NCI-H2227 (cell line): ENCODE measurements around the gene PBX4.

Experiments
- DNase-seq: peaks from one replicate; lab custom pipeline; 2025; ENCODE audit not compliant: unreplicated experiment; lab: John Stamatoyannopoulos, UW

PBX4 gene

DNA sequence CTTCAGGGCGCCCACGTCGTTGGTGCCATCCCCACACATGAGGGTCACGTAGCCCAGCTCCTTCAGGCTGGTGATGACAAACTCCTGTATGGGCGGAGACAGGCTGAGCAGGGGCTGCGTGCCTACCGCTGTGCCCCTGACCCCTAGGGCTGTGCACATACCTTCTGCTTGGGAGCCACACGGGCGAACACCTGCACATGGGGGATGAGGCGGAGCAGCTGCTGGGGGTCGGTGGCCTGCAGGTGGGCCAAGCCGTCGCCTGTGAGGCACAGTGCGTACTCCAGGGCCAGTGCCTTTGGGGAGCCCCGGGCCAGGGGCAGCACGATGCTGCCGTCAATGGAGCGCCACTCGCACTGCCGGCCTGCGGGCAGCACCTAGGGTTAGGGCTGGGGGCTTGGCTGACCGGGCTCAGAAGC, 31.1 kb upstream of the PBX4 start:
- no peak for DNase-seq

DNA sequence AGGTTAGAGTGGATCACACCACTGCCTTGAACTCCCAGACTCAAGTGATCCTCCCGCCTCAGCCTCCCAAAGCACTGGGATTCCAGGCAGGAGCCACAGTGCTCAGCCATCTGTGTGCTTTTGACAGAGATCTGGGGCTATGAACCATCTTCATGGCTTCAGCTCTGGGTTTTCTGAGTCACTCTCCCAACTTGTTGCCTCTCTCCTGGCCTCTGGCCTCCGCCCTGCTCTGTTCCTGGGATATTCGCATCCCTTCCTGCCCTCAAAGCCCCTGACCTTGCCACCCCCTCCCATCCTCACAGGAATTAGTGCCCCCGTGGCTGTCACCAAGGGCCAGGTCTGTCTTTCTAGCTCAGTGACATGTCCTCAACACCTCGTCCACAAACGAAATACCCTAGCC, 30.7 kb upstream of the PBX4 start:
- no peak for DNase-seq

DNA sequence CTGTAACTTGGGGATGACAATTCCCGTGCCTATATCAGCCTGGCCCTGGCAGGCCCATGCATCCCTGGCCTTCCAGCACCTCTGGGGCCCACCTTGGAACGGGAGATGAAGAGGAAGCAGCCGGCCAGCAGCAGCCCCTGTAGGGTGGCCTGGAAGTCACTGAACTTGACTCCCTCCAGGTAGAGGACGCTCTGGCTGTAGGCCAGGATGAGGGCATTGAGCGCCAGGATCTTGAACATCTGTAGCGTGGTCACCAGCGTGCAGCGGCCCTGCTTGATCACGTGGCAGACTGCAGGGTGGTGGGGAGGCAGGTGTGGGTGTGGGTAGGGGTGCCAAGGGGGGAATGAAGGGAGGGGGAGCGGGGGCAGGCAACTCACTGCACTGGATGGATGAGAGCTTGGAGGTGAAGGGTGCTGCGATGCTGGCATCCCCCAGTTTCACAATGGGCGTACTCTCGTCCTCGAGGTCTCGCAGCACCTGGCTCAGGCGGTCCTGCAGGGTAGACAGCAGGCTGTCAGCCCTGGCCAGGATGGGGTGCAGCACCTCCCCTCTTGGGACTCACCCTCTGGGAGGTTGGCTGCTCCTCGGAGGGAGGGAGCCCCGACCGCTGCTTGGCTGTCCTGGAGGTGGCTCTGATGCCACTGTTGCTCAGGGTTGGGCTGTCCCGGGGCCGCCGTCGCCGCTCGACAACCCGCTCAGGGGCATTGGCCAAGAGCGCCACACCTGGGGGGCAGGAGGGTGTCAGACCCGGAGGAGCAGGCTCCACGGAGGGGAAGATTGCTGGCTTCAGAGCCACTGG, 28.7 kb upstream of the PBX4 start:
- no peak for DNase-seq

DNA sequence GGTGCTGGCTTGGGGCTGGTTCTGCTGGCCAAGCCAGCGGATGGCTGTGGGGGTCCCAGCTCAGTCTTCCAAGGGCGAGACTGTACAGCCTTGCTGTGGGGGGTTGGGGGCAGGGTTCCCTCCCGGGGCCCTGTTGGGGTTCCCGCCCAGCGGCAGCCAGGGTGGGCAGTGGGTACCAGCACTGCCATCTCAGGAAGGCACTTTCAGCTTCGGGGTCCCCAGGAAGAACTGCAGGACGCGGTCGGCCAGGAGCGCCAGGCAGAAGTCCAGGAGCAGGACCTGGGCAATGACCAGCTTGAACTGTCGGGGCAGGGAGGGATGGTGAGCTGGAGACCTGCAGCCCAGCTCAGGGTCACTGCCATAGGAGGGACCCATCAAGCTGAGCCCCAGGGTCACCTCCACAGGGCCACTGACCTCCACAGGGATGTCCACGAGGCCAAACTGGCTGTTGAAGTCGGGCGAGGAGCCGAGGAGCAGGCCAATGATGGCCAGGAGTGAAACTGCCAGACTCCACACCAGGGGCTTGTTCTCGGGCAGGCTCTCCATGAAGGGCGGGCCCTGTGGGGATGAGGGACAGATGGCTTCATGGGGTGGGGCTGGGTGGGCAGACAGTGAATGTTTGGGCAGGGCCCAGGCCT, 26.9 kb upstream of the PBX4 start:
- DNase-seq, result no peak

DNA sequence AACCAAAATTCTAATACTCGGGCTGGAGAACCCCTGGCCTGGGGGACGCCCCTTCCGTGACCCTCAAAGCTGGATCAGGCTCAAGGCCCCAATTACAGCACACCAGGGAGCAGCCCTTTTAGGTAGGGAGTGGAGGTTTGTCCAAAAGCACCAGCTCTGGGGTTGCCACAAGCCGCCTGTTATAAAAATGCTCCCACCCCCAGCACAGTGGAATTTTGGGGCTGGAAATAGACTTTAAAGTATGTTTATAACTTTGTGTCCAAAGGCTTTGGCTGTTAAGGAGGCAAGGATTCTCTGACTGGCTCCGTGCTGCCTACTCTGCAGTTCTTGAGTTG, 25.5 kb upstream of the PBX4 start:
- no peak for DNase-seq

DNA sequence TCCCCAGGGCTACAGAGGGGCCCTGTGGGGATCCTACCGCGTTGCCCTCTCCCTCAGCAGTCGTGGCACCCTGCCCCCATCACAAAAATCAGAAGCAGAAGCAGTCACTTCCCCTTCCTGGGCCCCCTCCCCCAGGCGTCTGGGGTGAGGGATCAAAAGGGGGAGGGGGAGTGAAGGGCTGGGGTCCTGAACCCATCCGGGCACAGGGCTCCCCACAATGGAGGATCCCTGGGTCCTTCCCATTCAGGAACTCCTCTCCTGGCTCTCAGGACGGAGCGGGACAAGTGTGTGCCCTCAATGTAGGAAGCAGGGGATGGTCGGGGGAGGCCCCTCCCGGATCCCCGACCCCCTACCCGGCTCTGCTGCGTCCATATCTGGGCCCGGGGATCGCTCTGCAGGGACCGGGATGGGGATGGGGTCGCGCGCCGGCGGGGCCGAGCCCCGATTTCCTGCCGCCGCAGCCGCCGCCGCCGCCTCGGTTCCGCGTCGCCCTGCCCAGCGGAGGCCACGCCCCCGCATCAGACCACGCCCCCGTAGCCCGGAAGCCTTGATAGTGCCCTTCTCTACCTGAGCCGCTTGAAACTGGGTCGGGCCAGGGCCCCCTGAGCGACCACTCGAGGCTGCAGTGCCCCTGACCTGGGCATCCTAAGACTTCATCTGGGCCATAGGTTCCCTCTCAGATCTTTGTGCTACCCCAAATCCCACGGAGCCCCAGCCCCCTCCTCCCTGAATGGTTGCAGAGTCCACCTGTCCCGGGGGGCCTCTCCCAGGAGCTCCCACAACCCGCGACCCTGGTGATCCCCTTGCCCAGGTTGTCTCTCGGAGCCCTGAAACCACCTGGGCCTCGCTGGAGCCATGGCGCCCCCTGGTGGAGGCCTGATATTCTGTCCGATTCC, 24.9 kb upstream of the PBX4 start, which contains the start of gene GMIP:
GMIP (minus strand) TSS at position 500 of the 896 bp plus-strand sequence; CDS start at position 372, 128 bp downstream.
- peak; percentile 60 for DNase-seq

DNA sequence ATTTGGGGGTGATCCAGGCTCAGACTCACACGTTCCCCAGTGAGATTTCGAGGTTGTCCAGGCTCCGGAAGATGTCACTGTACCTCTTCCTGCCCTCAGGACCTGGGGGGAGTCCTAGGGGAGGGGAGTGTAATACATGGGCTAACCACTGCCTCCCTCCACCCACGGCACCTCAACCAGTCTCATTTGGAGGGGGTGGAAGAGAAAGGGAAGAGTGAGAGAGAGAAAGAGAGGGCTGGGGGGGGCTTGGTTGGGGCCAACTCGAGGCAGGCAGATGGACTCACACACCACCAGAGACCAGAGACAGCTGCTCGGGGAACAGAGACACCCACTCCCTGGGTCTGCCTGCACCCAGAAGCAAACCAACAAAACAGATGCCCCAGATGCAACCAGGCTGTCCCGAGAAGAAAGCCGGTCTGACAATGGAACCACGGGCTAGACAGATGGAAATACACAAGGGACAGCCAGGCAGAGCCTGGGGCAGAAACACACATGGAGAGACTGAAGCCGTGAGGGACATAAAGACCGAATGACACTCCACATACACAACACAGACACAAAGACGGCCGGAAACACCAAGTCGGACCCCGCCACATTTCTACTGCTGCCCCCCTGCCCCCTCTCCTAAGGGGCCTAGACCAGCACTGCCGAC, 24.1 kb upstream of the PBX4 start:
- DNase-seq, result no peak

DNA sequence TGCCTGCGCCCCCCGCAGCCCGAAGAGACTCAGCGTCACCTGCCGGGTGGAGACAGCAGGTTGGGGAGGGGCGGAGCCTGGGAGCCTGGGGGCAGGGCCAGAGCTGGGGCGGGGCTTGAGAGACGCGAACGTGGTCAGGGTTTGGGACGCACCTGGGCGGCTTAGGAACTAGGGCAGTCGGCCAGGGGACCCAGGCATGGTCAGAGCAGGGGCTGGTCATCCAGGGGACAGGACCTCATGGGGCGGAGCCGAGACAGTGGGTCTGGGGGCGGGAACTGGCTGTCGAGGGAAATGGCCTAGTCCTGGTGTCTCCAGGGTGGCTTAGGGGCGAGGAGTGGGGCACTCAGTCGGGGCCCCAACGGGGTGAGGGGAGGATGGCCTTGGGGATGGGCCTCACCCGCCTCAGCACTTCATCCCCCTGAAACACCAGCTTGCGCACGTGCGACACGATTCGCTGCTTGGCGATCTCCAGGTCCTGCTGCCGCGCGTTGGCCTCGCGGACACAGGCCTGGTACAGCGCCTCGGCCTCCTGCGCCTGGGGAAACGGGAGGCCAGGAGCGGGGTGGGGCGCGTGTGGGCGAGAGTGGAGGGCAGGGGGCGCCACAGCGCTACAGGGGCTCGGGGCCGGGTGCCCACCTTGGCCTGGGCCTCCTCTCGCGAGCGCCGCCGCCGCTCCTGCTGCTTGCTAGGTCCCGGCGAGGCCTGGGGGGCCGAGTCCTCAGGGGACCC, 19.2 kb upstream of the PBX4 start:
- DNase-seq, result no peak

DNA sequence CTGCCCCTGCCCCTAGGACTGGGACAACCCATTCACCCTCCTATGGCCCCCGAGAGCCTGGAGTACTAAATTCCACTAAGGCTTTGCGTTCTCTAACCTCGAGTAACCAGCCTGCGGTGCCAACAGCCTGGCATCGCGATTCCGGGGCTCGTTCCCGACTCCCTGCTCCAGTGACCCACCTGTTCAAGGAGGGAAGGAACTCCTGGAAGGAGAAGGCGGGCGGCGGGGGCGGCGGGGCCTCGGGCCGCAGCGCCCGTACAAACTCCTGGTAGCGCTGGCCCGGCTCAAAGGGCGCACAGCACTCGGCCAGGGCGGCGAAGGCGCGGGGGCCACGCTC, 18.7 kb upstream of the PBX4 start:
- DNase-seq, result no peak

DNA sequence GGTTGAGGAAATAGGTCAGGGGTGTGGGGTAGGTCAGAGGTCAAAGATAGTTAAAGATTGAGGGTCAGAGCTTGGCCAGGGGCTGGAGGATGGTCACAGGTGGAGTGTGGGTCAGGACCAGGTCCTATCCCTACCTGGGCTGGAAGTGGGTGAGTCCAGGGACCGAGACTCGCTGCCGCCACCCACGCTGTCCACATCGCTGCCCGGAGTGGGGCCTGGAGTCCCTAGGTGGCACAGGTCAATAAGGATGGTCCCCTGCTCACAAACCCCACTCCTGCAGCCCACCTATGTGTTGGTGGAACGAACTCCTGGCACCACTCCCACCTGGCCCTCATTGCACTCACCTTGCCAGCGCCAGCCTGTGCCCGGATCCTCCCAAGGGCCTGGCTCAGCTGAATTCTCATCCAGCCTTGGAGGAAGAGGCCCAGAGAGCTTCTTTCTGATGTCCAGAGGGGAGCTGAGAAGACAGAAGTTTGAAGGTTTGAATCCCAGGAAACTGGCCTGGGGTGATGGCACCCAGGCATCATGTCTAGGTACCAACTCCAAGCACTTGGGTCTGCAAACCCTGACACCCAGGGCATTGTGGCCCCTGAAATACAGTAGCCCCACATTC, 18.2 kb upstream of the PBX4 start:
- DNase-seq, result no peak

DNA sequence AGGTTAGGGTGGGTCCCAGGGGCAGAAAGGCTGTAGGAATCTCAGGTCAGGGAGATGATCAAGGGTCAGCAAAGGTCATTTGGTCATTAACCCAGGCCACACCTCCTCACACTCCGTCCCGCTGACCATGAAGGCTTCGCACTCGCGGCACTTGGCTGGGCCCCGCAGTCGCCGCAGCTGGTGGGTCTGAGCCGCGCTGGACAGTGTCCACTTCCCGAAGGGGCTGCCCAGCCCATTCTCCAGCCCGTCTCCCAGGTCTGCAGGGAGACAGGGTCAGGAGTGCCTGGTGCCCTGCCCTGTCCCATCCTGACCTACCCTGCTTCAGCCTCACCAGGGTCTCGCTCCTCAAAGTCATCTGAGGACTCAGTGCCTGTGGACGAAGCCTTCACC, 16.8 kb upstream of the PBX4 start:
- DNase-seq, result no peak

DNA sequence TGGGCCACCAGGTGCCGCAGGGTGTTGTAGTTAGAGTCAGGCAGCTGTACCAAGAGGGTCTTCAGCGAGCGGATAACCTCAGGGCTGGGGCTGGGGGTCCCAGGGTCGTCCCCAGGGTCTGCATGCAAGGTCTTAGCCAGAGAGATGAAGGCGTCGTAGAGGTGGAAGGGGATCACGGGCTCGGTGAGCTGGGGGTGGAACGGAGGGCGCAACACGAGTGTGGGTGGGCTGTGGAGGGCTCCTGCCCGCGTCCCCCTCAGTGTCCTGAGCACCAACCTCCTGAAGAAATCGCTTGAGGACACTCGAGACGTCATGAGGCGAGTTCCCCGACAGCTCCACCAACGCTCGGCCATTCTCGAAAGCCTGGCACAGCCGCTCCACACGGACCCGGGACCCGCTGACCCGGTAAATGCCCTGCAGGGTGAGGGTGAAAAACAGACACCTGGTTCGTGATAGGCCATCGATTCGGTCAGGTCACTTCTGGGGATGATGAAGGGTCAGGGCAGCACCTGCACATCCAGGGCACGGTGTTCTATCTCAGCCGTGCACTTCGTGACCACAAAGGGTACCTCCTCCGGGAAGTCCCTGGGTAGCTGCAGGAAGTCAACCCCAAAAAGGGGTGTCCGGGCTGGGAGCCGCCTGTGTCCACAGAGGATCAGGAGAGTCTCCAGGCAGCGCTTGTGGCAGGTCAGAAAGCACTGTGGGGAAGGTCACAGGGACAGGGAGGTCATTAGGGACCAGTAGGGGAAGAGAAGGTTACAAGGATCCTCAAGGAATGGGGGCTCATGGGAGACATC, 16.2 kb upstream of the PBX4 start:
- DNase-seq, result no peak

DNA sequence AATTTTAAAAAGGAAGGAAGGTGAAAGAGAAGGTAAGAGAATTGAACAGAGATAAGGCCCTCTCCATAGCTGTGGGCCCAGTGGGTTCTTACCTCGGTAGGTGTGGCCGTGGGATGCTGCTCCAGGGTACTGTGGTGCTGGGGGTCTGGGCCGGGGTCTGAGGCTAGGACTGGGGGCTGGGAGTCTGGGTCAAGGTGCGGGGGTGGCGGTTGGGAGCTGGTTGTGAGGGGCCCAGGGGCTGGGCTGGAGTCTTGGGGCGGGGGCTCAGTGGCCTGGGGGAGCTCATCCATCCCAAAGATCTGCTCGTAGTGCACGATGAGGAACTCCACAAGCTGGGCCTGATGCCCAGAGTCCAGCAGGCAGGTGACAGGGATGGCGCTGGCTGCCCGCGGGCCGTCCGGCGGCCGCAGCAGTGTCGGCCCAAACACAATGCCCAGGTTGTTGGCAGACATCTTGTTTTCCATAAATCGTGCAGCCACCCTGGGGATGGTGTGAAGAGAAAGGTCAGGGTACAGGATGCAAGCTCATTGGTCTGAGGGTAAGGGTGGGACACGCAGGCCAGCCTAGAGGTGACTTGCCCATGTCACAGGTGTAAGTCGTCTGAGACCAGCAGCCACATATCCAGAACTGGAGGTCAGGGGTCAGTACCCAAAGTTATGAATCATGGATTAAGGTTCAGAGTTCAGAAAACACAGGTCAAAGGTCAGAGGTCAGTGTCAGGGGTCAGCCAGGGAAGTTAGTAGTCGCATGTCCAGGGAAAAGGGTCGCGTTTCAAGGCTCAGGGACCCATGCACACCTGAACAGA, 15.4 kb upstream of the PBX4 start:
- no peak for DNase-seq

DNA sequence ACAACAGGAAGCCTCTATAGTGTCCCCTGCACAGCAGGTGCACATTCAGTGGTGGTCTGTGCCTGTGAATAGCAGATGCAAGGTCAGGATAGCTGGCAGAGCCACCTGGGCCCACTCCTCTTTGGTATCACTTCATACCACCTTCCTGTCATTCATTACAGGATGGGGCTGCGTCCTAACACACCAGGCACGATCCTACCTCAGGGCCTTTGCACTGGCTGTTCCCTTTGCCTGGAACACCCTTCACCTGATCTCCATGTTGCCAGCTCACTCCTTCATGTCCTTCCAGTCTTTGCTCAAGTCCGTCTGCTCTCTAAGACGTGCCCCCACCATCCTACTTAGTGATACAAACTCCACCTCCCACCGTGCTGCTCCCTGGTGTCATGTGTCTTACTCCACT, 14.2 kb upstream of the PBX4 start:
- DNase-seq, result no peak

DNA sequence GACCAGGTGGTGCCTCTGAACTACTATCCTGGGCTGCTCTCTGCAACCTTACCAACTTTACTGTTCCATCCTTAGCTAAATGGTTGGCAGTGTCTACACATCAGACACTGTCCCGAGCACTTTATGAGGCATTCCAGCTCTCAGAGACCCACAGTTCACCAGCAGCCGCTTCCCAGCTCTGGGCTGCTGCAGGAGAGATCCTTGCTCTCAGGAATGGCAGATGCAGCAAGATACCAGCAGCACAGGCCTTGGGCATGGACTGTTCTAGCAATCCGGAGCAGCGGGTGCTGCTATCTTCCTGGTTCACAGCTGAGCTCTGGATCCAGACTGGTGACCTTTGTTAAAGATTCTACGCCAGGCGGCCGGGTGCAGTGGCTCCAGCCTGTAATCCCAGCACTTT, 12.9 kb upstream of the PBX4 start:
- no peak for DNase-seq

DNA sequence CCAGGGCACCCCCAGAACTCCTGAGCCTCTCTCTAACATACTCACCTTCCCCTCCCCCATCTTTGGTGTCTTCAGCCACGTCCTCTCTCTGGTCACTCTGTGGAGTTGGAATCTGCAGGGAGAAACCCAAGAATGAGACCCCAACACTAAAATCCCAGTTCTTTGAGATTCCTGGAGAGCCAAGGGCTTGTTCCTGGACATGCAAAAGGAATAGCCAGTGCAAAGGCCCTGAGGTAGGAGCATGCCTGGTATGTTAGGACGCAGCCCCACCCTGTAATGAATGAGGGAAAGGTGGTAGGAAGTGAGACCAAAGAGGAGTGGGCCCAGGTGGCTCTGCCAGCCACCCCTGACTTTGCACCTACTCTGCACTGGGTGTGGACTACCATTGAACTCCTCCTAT, 11.9 kb upstream of the PBX4 start:
- DNase-seq, result no peak

DNA sequence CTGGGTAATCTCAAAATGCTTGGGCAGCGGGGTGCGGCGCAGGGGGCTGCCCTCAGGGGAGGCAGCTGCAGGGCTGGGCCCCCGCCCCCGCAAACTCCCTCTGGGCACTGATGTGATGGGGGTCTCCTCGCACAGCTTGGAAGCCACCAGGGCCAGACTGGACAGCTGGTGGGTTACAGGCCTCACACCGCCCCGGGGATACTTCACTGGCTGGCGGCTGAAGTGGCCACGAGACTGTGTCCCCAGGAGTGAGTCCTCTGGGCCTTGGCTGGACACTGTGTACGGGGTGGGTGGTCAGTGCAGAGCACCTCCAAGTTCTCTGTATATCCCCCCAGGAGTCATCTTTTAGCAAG, 11.6 kb upstream of the PBX4 start:
- no peak for DNase-seq

DNA sequence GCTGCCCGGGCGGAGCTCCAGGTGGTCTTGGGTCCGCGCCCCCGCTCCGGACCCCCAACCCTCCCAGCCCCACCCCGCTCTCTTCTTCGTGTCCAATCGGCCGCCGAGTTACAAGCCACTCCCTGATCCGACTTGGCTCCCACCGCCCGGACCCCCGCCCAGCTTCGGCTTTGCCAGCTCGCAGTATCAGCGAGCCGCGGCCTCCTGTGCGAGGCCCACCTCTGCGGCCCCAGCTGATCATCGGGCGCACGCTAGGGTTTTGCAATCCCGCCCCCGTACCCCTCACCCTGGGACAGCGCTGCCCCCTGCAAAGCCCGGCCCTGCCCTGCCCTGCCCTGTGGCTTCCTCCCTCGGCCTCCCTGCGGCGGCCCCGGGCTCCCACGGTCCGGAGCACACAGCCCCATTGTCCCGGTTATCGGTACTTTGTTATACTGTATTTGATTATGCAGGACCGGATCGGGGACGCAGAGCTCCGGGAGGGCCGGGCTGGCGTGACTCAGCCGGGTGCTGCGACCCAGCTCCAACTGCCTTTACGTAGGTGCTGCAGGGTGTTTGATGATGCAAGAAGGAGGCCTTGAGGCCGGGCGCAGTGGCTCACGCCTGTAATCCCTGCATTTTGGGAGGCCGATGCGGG, 10.1 kb upstream of the PBX4 start:
- DNase-seq, result peak; percentile 84
